ENCODE data around the gene CEACAM19. TPM values are rescaled to one million over a fixed set of nuclear protein-coding genes. Genes with fewer than 3 reads are reported as not detected.
A peak's percentile ranks its signal among the peaks of the same experiment; 100 is the strongest.

CEACAM19 gene
- total and polyA plus RNA-seq, 2 of the 13 experiments (the other 11 are each of a cell fraction or from before 2014, with no cell fraction given): 1.3 to 4.0 TPM

DNA sequence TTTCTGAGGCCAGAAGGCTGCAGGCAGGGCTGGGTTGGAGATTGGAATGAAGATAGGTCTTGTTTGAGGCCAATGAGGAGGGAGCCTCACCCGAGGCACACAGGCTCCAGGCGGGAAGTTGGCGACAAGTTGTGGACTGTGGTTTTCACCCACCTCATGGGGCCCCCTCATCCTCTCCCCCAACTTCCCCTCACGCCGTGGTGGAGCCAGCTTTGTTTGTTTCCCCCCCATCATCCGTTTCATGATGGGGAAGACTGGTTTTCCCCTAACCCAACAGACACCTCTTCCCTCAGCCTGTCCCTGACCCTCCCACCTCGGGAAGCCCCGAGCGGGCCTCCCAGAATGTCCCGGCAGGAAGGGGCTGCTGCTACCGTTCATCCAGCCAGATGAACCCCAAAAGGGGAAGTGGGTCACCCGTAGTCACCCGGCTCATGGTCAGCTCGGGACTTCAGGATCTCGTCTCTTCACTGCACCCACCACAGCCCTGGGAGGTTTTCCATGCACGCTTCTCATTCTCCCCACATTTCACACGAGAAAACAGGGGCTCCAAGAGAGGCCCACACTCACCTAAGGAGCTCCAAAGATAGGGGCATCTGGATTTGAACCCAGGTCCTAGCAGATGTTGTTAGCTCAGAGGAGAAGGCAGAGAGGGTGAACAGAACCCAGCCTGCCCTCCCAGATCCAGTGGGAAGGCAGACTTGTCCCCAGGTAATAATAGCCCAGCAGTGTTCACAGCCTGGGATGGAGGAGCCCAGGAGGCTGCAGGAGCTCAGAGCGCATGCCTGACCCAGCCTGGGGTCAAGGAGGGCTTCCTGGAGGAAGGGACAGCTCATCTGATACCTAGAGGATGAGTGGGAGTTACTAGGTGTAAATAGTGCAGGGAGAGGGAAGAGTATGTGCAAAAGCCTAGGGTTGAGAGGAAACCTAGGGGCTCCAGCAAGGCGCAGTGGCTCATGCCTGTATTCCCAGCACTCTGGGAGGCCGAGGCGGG is 51.1 kb downstream of the CEACAM19 start (continued):
- TF ChIP-seq, protein P1, sequence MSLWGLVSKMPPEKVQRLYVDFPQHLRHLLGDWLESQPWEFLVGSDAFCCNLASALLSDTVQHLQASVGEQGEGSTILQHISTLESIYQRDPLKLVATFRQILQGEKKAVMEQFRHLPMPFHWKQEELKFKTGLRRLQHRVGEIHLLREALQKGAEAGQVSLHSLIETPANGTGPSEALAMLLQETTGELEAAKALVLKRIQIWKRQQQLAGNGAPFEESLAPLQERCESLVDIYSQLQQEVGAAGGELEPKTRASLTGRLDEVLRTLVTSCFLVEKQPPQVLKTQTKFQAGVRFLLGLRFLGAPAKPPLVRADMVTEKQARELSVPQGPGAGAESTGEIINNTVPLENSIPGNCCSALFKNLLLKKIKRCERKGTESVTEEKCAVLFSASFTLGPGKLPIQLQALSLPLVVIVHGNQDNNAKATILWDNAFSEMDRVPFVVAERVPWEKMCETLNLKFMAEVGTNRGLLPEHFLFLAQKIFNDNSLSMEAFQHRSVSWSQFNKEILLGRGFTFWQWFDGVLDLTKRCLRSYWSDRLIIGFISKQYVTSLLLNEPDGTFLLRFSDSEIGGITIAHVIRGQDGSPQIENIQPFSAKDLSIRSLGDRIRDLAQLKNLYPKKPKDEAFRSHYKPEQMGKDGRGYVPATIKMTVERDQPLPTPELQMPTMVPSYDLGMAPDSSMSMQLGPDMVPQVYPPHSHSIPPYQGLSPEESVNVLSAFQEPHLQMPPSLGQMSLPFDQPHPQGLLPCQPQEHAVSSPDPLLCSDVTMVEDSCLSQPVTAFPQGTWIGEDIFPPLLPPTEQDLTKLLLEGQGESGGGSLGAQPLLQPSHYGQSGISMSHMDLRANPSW (CRISPR knock-in tag; IDR thresholded peaks at IDR 0.05; ENCODE audit: borderline replicate concordance): no peak
- no peak for TF ChIP-seq GTF3A (CRISPR knock-in tag; conservative IDR thresholded peaks at IDR 0.05)
- TF ChIP-seq SRSF4 (IDR thresholded peaks at IDR 0.05; ENCODE audit: low read depth, low read length, poor library complexity, severe bottlenecking): no peak
- TF ChIP-seq HDAC1 (CRISPR knock-in tag; IDR thresholded peaks at IDR 0.05): 0 out of 2 replicates have a peak, but pooled peaks have one; percentile 17
- TF ChIP-seq, protein P2, sequence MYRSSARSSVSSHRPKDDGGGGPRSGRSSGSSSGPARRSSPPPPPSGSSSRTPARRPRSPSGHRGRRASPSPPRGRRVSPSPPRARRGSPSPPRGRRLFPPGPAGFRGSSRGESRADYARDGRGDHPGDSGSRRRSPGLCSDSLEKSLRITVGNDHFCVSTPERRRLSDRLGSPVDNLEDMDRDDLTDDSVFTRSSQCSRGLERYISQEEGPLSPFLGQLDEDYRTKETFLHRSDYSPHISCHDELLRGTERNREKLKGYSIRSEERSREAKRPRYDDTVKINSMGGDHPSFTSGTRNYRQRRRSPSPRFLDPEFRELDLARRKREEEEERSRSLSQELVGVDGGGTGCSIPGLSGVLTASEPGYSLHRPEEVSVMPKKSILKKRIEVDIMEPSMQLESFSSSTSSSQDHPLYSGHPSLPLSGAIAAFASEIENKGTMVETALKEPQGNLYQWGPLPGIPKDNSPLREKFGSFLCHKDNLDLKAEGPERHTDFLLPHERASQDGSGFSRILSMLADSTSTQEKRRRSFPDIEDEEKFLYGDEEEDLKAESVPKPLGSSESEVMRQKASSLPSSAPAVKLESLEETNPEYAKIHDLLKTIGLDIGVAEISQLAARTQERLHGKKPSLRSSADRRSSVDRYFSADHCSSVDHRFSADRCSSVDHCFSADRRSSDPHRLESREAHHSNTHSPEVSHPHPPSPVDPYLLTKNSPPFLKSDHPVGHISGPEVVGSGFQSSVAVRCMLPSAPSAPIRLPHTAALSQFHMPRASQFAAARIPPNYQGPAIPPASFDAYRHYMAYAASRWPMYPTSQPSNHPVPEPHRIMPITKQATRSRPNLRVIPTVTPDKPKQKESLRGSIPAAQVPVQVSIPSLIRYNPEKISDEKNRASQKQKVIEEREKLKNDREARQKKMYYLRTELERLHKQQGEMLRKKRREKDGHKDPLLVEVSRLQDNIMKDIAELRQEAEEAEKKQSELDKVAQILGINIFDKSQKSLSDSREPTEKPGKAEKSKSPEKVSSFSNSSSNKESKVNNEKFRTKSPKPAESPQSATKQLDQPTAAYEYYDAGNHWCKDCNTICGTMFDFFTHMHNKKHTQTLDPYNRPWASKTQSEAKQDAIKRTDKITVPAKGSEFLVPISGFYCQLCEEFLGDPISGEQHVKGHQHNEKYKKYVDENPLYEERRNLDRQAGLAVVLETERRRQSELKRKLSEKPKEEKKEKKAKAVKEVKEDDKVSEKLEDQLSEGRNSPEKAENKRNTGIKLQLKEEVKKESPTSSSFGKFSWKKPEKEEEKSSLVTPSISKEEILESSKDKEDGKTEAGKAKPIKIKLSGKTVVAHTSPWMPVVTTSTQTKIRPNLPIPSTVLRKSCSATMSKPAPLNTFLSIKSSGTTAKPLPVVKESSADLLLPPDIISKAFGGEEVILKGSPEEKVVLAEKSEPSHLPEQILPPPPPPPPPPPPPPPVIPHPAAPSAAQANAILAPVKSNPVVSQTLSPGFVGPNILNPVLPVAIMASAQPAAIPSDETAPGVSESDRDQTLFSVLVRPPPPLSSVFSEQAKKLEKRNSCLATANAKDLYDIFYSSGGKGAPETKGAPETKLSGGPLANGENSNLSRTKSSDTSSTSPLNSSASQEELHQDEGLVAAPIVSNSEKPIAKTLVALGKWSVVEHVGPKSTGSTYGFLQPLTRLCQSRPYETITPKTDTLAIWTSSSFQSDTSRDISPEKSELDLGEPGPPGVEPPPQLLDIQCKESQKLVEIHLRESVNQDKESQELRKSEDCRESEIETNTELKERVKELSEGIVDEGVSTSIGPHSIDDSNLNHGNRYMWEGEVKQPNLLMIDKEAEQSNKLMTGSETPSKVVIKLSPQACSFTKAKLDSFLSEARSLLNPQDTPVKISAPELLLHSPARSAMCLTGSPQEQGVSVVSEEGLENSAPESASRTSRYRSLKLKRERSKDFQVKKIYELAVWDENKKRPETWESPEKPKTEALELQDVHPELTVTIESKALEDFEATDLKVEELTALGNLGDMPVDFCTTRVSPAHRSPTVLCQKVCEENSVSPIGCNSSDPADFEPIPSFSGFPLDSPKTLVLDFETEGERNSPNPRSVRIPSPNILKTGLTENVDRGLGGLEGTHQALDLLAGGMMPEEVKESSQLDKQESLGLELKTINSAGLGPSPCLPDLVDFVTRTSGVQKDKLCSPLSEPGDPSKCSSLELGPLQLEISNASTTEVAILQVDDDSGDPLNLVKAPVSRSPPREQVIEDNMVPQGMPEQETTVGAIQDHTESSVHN (CRISPR knock-in tag; IDR thresholded peaks at IDR 0.05): no peak
- TF ChIP-seq KDM5A (IDR thresholded peaks at IDR 0.05; ENCODE audit: borderline replicate concordance, low read length): no peak
- TF ChIP-seq ZSCAN31 (CRISPR knock-in tag; IDR thresholded peaks at IDR 0.05; ENCODE audit: low read depth): 0 out of 2 replicates have a peak, but pooled peaks have one; percentile 14
- TF ChIP-seq KAT2B (IDR thresholded peaks at IDR 0.05; ENCODE audit: borderline replicate concordance, low read depth, low read length): no peak
- TF ChIP-seq HNF4A (CRISPR knock-in tag; IDR thresholded peaks at IDR 0.05): no peak
- no peak for TF ChIP-seq RARG (CRISPR knock-in tag; IDR thresholded peaks at IDR 0.05; ENCODE audit: low read depth)
- TF ChIP-seq, protein P3, sequence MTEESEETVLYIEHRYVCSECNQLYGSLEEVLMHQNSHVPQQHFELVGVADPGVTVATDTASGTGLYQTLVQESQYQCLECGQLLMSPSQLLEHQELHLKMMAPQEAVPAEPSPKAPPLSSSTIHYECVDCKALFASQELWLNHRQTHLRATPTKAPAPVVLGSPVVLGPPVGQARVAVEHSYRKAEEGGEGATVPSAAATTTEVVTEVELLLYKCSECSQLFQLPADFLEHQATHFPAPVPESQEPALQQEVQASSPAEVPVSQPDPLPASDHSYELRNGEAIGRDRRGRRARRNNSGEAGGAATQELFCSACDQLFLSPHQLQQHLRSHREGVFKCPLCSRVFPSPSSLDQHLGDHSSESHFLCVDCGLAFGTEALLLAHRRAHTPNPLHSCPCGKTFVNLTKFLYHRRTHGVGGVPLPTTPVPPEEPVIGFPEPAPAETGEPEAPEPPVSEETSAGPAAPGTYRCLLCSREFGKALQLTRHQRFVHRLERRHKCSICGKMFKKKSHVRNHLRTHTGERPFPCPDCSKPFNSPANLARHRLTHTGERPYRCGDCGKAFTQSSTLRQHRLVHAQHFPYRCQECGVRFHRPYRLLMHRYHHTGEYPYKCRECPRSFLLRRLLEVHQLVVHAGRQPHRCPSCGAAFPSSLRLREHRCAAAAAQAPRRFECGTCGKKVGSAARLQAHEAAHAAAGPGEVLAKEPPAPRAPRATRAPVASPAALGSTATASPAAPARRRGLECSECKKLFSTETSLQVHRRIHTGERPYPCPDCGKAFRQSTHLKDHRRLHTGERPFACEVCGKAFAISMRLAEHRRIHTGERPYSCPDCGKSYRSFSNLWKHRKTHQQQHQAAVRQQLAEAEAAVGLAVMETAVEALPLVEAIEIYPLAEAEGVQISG (CRISPR knock-in tag; IDR thresholded peaks at IDR 0.05): no peak
- no peak for TF ChIP-seq ZNF891 (CRISPR knock-in tag; IDR thresholded peaks at IDR 0.05)
